ENCODE data around the gene NRP1.

The NRP1 gene

GRCh38 chr10:33373263-33373662, 38.8 kb upstream of the NRP1 start:
- TF ChIP-seq CREB1 (IDR thresholded peaks at IDR 0.05; ENCODE audit: low read depth), result no peak
- TF ChIP-seq EGR1 (IDR thresholded peaks at IDR 0.05), result no peak
- TF ChIP-seq CEBPB (IDR thresholded peaks at IDR 0.05), result no peak
- TF ChIP-seq RAD21 (IDR thresholded peaks at IDR 0.05; ENCODE audit: low read depth), result no peak
- TF ChIP-seq ZBTB7A (IDR thresholded peaks at IDR 0.05; ENCODE audit: low read depth), result no peak
- TF ChIP-seq NFIC (IDR thresholded peaks at IDR 0.05), result no peak
- TF ChIP-seq USF1 (IDR thresholded peaks at IDR 0.05), result no peak
- TF ChIP-seq TAF1 (IDR thresholded peaks at IDR 0.05; ENCODE audit: low read depth), result no peak
- TF ChIP-seq YY1 (IDR thresholded peaks at IDR 0.05; ENCODE audit: low read depth), result no peak
- no peak for TF ChIP-seq TEAD4 (IDR thresholded peaks at IDR 0.05)
- TF ChIP-seq TCF12 (IDR thresholded peaks at IDR 0.05; ENCODE audit: low read depth), result no peak
- no peak for TF ChIP-seq MAX (IDR thresholded peaks at IDR 0.05)
- no peak for TF ChIP-seq EP300 (IDR thresholded peaks at IDR 0.05; ENCODE audit: borderline replicate concordance)
- no peak for TF ChIP-seq REST (IDR thresholded peaks at IDR 0.05; ENCODE audit: low read depth)
- no peak for TF ChIP-seq FOXM1 (IDR thresholded peaks at IDR 0.05; ENCODE audit: borderline replicate concordance, low read depth)

GRCh38 chr10:33371234-33371633, 36.8 kb upstream of the NRP1 start:
- no peak for TF ChIP-seq FOXM1 (IDR thresholded peaks at IDR 0.05; ENCODE audit: borderline replicate concordance, low read depth)
- no peak for TF ChIP-seq USF1 (IDR thresholded peaks at IDR 0.05)
- no peak for TF ChIP-seq CEBPB (IDR thresholded peaks at IDR 0.05)

- no peak for TF ChIP-seq EGR1 (IDR thresholded peaks at IDR 0.05)
- TF ChIP-seq TEAD4 (IDR thresholded peaks at IDR 0.05), result no peak
- TF ChIP-seq USF1 (IDR thresholded peaks at IDR 0.05), result no peak
- no peak for TF ChIP-seq MAX (IDR thresholded peaks at IDR 0.05)
- no peak for TF ChIP-seq TAF1 (IDR thresholded peaks at IDR 0.05; ENCODE audit: low read depth)
- no peak for TF ChIP-seq REST (IDR thresholded peaks at IDR 0.05; ENCODE audit: low read depth)
- no peak for TF ChIP-seq RAD21 (IDR thresholded peaks at IDR 0.05; ENCODE audit: low read depth)
Measured at GRCh38 chr10:33370434-33370930, 36.0 kb upstream of the NRP1 start.

- TF ChIP-seq TCF12 (IDR thresholded peaks at IDR 0.05; ENCODE audit: low read depth) (no peak), REST (IDR thresholded peaks at IDR 0.05; ENCODE audit: low read depth) (no peak)
Measured at GRCh38 chr10:33368086-33368485, 33.6 kb upstream of the NRP1 start.

- TF ChIP-seq REST (IDR thresholded peaks at IDR 0.05; ENCODE audit: low read depth) (no peak), RAD21 (IDR thresholded peaks at IDR 0.05; ENCODE audit: low read depth) (no peak), CREB1 (IDR thresholded peaks at IDR 0.05; ENCODE audit: low read depth) (no peak), USF1 (IDR thresholded peaks at IDR 0.05) (no peak), EP300 (IDR thresholded peaks at IDR 0.05; ENCODE audit: borderline replicate concordance) (no peak), EGR1 (IDR thresholded peaks at IDR 0.05) (no peak), ZBTB7A (IDR thresholded peaks at IDR 0.05; ENCODE audit: low read depth) (no peak), YY1 (IDR thresholded peaks at IDR 0.05; ENCODE audit: low read depth) (no peak), TCF12 (IDR thresholded peaks at IDR 0.05; ENCODE audit: low read depth) (no peak), MAX (IDR thresholded peaks at IDR 0.05) (no peak), NFIC (IDR thresholded peaks at IDR 0.05) (no peak), TAF1 (IDR thresholded peaks at IDR 0.05; ENCODE audit: low read depth) (no peak), CEBPB (IDR thresholded peaks at IDR 0.05) (no peak), FOXM1 (IDR thresholded peaks at IDR 0.05; ENCODE audit: borderline replicate concordance, low read depth) (no peak), TEAD4 (IDR thresholded peaks at IDR 0.05) (no peak)
Measured at GRCh38 chr10:33365871-33366411, 31.5 kb upstream of the NRP1 start.
